ENCODE results near the gene ABL2.
"Not testable (repeated sequence)": the region's sequence is repeated elsewhere in the genome, so short reads cannot be mapped to it uniquely, and the experiment has no call there.

Gene ABL2

GRCh38 chr1:179213317-179213716, 16.2 kb downstream of the ABL2 start:
- DNase-seq (ENCODE audit: low spot score): not testable (repeated sequence)

- no peak for DNase-seq (ENCODE audit: low spot score)
Measured at GRCh38 chr1:179208681-179209477, 20.6 kb downstream of the ABL2 start.

- DNase-seq (ENCODE audit: low spot score): no peak
Measured at GRCh38 chr1:179206812-179207211, 22.7 kb downstream of the ABL2 start.

- no peak for DNase-seq (ENCODE audit: low spot score)
Measured at GRCh38 chr1:179205284-179205683, 24.2 kb downstream of the ABL2 start.

GRCh38 chr1:179202161-179202560, 27.3 kb downstream of the ABL2 start:
- DNase-seq (ENCODE audit: low spot score): no peak

GRCh38 chr1:179200586-179200985, 28.9 kb downstream of the ABL2 start:
- DNase-seq (ENCODE audit: low spot score): no peak

GRCh38 chr1:179197690-179198297, 31.7 kb downstream of the ABL2 start:
- DNase-seq (ENCODE audit: low spot score): no peak

- DNase-seq (ENCODE audit: low spot score): not testable (repeated sequence)
Measured at GRCh38 chr1:179195857-179196256, 33.6 kb downstream of the ABL2 start.

- DNase-seq (ENCODE audit: low spot score): no peak
Measured at GRCh38 chr1:179195376-179195775, 34.1 kb downstream of the ABL2 start.

GRCh38 chr1:179194068-179194537, 35.4 kb downstream of the ABL2 start:
- DNase-seq (ENCODE audit: low spot score): no peak

- DNase-seq (ENCODE audit: low spot score): peak; percentile 67
Measured at GRCh38 chr1:179190861-179191260, 38.6 kb downstream of the ABL2 start.

- DNase-seq (ENCODE audit: low spot score): no peak
Measured at GRCh38 chr1:179187735-179188471, 41.6 kb downstream of the ABL2 start.

GRCh38 chr1:179187043-179187442, 42.4 kb downstream of the ABL2 start:
- DNase-seq (ENCODE audit: low spot score): no peak

GRCh38 chr1:179184403-179184802, 45.1 kb downstream of the ABL2 start:
- no peak for DNase-seq (ENCODE audit: low spot score)

GRCh38 chr1:179183857-179184256, 45.6 kb downstream of the ABL2 start:
- DNase-seq (ENCODE audit: low spot score): no peak

- DNase-seq (ENCODE audit: low spot score): no peak
Measured at GRCh38 chr1:179178950-179179349, 50.5 kb downstream of the ABL2 start.

GRCh38 chr1:179178183-179178582, 51.3 kb downstream of the ABL2 start:
- no peak for DNase-seq (ENCODE audit: low spot score)

GRCh38 chr1:179177615-179178014, 51.9 kb downstream of the ABL2 start:
- no peak for DNase-seq (ENCODE audit: low spot score)

- no peak for DNase-seq (ENCODE audit: low spot score)
Measured at GRCh38 chr1:179177182-179177581, 52.3 kb downstream of the ABL2 start.

GRCh38 chr1:179175011-179175841, 54.3 kb downstream of the ABL2 start:
- peak; percentile 33 for DNase-seq (ENCODE audit: low spot score)

- not testable (repeated sequence) for DNase-seq (ENCODE audit: low spot score)
Measured at GRCh38 chr1:179170468-179170770, 59.1 kb downstream of the ABL2 start.
